DOHH2 (cell line): Measurements from ENCODE around the gene ZNF213.

Experiments
- H3F3A ChIP-seq: fragments of 200-600 bp; sonication (generic), shearing (Covaris generic); 2 replicates; pipeline ENCODE4 v1.6.0; 2016; ENCODE audit warnings: antibody characterized with exemption, mild to moderate bottlenecking; ENCODE audit not compliant: control insufficient read depth, insufficient read depth
- H3K27ac ChIP-seq: fragments of 200-600 bp; sonication (generic); 2 replicates; pipeline ENCODE4 v1.5.1; 2014; ENCODE audit warnings: low read depth, mild to moderate bottlenecking, low read length, moderate library complexity
- H3K27me3 ChIP-seq: fragments of 200-600 bp; sonication (generic); 2 replicates; pipeline ENCODE4 v1.6.1; 2014; ENCODE audit warnings: mild to moderate bottlenecking, low read length, mixed read lengths; ENCODE audit not compliant: control insufficient read depth
- H3K36me3 ChIP-seq: fragments of 200-600 bp; sonication (generic); 2 replicates; pipeline ENCODE4 v1.6.1; 2014; ENCODE audit warnings: mild to moderate bottlenecking, low read length, moderate library complexity, mixed read lengths; ENCODE audit not compliant: control insufficient read depth
- H3K4me1 ChIP-seq: fragments of 200-600 bp; sonication (generic); 2 replicates; pipeline ENCODE4 v1.6.1; 2014; ENCODE audit warnings: mild to moderate bottlenecking, low read length, mixed read lengths; ENCODE audit not compliant: control insufficient read depth
- H3K4me2 ChIP-seq: fragments of 200-600 bp; sonication (generic); 2 replicates; pipeline ENCODE4 v1.6.0; 2014; ENCODE audit warnings: mild to moderate bottlenecking, low read length, moderate library complexity
- H3K4me3 ChIP-seq: fragments of 200-600 bp; sonication (generic); 2 replicates; pipeline ENCODE4 v1.5.1; 2014; ENCODE audit warnings: mild to moderate bottlenecking, low read length, mixed read lengths
- H3K79me2 ChIP-seq: fragments of 200-600 bp; sonication (generic); 2 replicates; pipeline ENCODE4 v1.6.1; 2014; ENCODE audit warnings: mild to moderate bottlenecking, low read length, mixed read lengths; ENCODE audit not compliant: control insufficient read depth
- H3K9me2 ChIP-seq: fragments of 200-600 bp; sonication (generic); replicated peaks from 2 replicates; pipeline ENCODE4 v1.6.1; 2014; ENCODE audit warnings: mild to moderate bottlenecking, low read length, mixed read lengths; ENCODE audit not compliant: control insufficient read depth
- H3K9me3 ChIP-seq: fragments of 200-600 bp; sonication (generic); 2 replicates; pipeline ENCODE4 v1.6.1; 2014; ENCODE audit warnings: antibody characterized with exemption, low read length, mixed read lengths; ENCODE audit not compliant: control insufficient read depth, insufficient read depth
- H4K20me1 ChIP-seq: fragments of 200-600 bp; sonication (generic); 2 replicates; pipeline ENCODE4 v1.6.0; 2014; ENCODE audit warnings: low read depth, mild to moderate bottlenecking, antibody characterized with exemption, low read length, moderate library complexity; ENCODE audit not compliant: control insufficient read depth, insufficient read depth
- EZH2phosphoT487 ChIP-seq: fragments of 200-600 bp; sonication (generic); IDR thresholded peaks from 2 replicates; pipeline ENCODE4 v1.6.1; 2017; ENCODE audit warnings: borderline replicate concordance, mild to moderate bottlenecking, antibody characterized with exemption, low read length, moderate library complexity, mixed read lengths
- TF ChIP-seq, protein P1 (sequence below): fragments of 200-600 bp; sonication (generic); IDR thresholded peaks from one replicate; pipeline ENCODE4 v1.5.1; 2014; ENCODE audit warnings: antibody characterized with exemption, mild to moderate bottlenecking, low read depth, low read length; ENCODE audit not compliant: poor library complexity, severe bottlenecking

Gene ZNF213

GRCh38 chr16:3173892-3174617, 39.2 kb downstream of the ZNF213 start:
- H3K79me2 ChIP-seq, result no peaks in the 10 kb centered on the region
- H3K9me2 ChIP-seq, result no peaks in the 10 kb centered on the region
- peak overlapping the region; percentile 69 for H3K4me3 ChIP-seq
- no peaks in the 10 kb centered on the region for H4K20me1 ChIP-seq
- peak overlapping the region; percentile 82 for H3K4me2 ChIP-seq
- no peak overlapping the region for H3K27ac ChIP-seq
- H3F3A ChIP-seq, result no peaks in the 10 kb centered on the region
- no peaks in the 10 kb centered on the region for H3K9me3 ChIP-seq
- H3K27me3 ChIP-seq, result peaks cover 45% of the 10 kb centered on the region
- H3K36me3 ChIP-seq, result no peaks in the 10 kb centered on the region
- H3K4me1 ChIP-seq, result peaks cover 40% of the 10 kb centered on the region
- TF ChIP-seq, protein P1, sequence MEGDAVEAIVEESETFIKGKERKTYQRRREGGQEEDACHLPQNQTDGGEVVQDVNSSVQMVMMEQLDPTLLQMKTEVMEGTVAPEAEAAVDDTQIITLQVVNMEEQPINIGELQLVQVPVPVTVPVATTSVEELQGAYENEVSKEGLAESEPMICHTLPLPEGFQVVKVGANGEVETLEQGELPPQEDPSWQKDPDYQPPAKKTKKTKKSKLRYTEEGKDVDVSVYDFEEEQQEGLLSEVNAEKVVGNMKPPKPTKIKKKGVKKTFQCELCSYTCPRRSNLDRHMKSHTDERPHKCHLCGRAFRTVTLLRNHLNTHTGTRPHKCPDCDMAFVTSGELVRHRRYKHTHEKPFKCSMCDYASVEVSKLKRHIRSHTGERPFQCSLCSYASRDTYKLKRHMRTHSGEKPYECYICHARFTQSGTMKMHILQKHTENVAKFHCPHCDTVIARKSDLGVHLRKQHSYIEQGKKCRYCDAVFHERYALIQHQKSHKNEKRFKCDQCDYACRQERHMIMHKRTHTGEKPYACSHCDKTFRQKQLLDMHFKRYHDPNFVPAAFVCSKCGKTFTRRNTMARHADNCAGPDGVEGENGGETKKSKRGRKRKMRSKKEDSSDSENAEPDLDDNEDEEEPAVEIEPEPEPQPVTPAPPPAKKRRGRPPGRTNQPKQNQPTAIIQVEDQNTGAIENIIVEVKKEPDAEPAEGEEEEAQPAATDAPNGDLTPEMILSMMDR, result peak; percentile 89
- TF ChIP-seq EZH2phosphoT487, result no peak

DNA sequence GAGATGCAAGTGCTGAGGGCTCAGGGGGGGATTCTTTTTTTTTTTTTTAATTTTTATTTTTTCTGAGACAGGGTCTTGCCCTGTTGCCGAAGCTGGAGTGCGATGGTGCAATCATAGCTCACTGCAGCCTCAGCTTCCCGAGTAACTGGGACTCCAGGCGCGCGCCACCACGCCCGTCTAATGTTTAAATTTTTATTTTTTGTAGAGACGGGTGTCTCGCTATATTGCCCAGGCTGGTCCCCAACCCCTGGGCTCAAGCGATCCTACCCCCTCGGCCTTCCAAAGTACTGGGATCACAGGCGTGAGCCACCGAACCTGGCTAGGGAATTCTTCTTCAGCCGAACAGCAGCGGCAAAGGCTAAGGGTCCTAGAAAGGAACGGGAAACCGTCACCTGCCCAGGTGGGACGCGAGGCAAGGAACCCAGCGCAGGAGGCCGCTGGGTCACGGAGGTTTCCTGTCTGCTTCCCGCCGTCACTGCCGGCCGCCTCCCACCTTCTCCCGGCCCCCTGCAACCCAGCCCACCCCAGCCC, 39.9 kb downstream of the ZNF213 start:
- Histone ChIP-seq H3K9me2 (no peaks in the 10 kb centered on the region), H3K36me3 (no peaks in the 10 kb centered on the region), H3K27ac (no peak overlapping the region), H3K4me2 (peak overlapping the region; percentile 82), H3K79me2 (no peaks in the 10 kb centered on the region), H3F3A (no peaks in the 10 kb centered on the region), H4K20me1 (no peaks in the 10 kb centered on the region), H3K27me3 (peaks cover 46% of the 10 kb centered on the region), H3K4me3 (no peak overlapping the region), H3K9me3 (no peaks in the 10 kb centered on the region), H3K4me1 (peaks cover 40% of the 10 kb centered on the region)
- TF ChIP-seq, protein P1, result no peak
- TF ChIP-seq EZH2phosphoT487, result no peak

DNA sequence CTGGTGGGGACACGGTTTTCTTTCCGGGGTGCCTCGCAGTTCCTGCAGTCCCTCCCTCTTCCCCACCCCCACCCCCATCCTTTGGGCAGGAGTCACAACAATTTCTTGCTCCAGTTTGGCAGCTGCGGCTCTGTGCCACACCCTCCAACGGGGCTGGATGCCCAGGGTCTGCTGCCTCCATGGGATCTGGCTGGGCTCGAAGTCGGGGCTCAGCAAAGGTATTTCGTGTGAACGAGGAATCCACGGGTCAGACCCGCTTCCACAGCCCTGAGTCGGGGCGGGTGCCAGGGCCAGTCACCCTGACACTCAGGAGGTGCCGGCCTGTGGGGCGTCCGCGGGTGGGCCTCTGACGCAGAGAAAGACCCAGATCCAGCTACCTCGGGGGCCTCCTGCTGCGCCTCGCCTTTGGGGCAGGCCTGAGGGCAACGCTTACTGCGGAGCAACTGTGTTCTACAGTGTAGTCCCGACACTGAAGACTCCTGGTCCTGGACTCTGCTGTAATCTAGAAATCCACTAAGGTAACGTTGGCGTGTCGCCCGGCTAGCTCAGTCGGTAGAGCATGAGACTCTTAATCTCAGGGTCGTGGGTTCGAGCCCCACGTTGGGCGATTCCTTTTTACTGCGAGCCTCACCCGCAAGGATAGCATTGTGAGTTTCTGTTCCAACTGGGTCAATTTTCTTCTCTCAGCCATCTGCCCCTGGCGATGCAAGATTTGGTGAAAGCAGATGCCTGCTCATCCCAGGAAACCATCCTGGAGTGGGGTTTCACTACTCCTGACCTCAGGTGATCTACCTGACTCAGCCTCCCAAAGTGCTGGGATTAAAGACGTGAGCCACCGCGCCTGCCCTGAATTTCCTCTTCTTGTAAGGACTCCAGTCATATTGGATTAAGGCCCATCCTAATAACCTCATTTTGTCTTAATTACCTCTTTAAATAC, 40.6 kb downstream of the ZNF213 start:
- Histone ChIP-seq H3K27me3 (peaks cover 44% of the 10 kb centered on the region), H3K9me3 (no peaks in the 10 kb centered on the region), H4K20me1 (no peaks in the 10 kb centered on the region), H3K79me2 (no peaks in the 10 kb centered on the region), H3K4me2 (peak overlapping the region; percentile 33), H3K9me2 (no peaks in the 10 kb centered on the region), H3K27ac (no peak overlapping the region), H3K36me3 (no peaks in the 10 kb centered on the region), H3K4me1 (peaks cover 39% of the 10 kb centered on the region), H3F3A (no peaks in the 10 kb centered on the region), H3K4me3 (no peak overlapping the region)
- TF ChIP-seq, protein P1, result no peak
- TF ChIP-seq EZH2phosphoT487, result no peak
